ENCODE measurements around the gene MTHFR.
A peak's percentile ranks its signal among the peaks of the same experiment; 100 is the strongest.

Gene MTHFR

DNA sequence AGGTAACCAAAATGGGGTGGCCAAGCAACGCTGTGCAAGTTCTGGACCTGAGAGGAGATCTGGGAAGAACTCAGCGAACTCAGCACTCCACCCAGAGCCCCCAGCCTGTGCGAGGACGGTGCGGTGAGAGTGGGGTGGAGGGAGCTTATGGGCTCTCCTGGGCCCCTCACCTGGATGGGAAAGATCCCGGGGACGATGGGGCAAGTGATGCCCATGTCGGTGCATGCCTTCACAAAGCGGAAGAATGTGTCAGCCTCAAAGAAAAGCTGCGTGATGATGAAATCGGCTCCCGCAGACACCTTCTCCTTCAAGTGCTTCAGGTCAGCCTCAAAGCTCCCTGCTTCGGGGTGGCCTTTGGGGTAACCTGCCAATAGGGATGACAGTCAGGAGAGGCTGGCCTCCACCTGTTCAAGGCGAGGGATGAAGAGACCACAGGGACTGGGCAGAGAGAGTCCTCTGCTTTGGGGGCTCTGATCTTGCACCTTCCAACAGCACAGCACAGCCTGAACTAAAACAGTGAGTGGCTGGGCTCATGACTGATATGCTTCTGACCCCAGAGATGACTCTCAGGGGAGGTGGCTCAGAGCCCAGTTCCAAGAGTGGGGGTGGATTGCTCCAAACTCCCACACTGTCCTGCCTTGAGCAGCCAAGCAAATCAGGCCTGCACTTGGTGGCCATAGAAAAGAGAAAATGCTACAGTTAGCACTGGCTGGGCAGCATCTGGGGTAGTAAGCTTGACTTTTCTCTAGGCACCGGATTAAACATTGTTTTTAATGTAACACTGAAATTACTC, 9.5 kb downstream of the MTHFR start:
- DNase-seq, result peak; percentile 49

DNA sequence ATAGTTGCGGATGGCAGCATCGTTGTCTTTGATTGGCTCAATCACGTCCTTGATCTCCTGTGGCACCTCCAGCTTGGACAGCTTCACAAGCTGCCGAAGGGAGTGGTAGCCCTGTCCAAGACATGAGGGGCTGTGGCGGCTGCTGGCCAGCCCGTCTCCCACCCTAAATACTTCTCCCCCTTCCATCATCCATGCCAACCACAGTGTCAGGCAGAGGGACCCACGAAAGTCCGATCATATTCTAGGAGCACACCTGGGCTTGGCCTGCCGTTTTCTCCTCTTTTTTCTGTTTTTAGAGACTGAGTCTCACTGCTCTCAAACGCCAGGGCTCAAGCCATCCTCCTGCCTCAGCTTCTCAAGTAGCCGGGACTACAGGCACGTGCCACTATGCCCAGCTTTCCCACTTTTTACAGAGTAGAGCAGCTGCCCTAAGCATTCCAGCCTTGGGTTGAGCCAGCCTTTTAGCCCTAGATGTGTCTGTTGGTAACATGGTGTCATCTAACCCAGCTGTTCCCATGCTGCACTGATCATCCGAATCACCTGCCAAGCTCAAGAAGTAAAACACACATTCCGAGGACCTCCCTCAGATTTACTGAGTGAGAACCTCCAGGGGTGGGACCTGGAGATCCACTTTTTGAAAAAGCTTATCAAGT, 10.4 kb downstream of the MTHFR start:
- DNase-seq, result peak; percentile 47

DNA sequence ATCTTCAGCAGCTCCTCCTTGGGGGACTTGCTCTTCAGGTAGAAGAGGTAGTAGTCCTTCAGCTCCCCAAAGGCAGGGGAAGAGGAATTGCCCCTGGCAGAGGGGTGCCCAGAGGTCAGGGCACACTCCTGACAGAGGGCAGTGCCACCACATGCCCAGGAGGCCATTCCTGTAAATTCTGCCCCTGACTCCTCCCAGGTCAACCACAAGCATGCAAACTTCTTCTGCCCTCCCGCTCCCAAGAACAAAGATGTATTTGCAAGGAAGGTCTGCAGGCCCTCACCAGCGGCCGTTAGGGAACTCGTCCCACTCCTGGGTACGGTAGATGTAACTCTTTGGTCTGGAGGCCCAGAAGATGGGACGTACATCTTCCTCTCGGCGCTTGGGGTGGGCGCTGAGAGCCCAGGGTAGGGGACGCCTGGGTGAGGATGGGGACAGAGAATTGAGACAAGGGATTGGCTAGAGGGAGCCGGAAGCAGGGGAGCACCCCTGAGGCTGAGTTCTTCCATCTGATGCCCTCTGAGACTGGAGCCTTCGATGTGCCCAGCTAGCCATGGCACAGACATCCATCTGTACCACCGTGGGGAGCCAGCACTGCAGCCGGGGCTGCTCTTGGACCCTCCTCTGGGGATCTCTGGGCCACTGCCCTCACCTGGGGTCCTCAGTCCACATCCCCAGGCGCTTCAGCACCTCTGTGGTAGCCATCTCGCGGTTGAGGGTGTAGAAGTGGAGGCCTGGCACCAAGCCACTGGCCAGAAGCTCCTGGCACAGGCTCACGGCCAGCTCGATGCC, 11.1 kb downstream of the MTHFR start:
- peak; percentile 54 for DNase-seq

DNA sequence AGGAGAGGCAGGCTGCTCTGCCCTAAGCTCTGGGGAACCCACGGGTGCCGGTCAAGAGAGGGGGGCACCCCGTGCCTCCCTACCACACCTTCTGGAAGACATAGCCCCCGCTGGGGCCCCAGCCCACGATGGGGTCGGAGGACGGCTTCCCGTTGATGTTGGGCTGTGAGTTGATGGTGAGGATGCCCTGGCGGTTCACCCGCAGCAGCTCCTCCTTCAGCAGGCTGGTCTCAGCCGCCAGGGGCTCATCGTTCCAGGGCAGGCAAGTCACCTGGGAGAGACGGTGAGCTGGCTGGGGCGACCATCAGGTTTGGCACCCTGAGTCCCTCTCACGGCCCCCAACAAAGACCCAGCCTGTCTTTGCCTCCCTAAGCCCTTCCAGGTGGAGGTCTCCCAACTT, 11.9 kb downstream of the MTHFR start:
- DNase-seq, result no peak

DNA sequence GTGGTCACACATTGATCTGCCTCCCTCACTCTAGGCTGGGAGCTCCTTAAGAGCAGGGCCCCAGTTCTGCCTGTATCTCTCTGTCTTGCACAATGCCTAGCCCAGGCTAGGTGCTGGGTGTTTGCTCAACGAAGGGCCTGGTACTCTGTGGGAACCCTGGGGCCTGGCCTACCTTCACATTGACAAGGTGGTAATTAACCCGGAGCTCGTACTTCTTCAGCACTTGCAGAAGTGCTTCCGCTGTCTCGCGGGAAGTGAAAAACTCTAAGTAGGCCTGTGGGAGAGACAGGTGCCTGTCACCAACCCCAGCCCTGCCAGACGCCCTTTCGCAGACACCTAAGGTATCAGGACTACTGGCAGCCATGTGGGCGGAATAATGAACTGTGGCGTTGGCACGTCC, 13.7 kb downstream of the MTHFR start:
- no peak for DNase-seq

DNA sequence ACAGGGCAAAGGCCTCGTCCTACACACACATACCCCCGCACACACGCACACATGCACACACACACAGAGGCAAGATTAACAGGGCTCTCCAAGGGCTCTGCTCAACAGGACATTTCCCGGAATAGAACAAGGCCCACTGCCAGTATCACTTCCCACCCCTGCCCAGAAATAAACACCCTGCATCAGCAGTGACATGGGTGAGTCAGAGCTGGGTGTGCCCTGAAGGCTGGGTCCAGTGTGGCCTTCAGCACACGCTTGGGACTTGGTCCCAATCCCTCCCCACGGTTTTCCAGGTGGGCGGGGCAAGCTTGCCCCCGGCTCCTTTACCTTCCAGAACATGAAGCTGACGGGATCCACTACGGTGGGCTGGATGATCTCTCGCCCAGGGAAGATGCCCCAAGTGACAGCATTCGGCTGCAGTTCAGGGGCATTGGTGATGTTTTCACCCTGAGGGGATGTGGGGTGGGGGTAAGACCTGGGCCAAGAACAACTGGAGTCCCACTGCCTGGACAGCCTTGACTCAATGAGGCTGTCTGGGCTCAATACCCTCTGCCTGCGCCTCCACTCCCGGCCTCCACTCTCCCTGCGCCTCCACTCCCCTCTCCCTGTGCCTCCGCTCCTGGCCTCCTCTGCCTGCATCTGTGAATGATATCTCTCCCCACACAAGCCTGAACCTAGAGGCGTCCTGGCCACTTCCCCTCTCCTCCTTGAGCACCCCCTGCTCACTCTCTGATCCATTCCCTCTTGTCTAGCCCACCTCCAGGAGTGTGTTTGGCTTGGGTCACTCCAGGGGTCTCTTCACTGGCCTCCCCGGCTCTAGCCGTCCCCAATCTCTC, 14.7 kb downstream of the MTHFR start:
- no peak for DNase-seq

DNA sequence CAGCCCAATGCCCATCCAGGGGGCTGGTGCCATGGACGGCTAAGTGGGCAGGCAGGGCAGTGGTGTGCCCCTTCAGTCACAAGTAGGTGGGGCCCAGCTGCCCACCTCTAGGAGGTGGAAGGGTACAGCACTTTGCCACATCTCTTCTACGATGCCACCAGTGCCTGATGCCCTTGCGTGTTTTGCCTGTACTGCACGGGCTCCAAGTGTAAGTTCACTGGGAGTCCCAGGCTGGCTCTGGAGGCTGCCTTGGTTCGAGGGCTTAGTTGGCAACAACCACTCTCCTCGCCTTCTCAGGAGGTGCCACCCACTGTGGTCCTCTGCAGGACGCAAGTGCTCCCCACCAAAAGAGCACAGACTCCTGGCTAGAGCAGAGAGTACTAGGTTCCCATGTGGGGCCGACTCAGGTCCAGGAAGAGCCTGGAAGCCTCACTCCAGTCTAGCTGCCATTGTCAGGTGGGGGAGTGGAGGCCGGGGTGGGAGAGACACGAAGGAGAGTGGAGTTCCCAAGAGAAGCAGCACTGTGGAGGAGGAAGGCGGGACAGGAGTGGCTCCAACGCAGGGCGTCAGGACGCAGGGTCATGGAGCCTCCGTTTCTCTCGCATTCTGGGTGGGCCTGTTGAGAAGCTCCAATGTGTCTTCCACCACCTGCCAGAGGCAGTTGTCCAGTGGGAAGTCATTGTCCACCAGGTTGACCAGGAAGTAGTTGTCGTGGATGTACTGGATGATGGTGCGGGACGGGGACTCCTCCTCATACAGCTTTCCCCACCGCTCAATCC, 15.5 kb downstream of the MTHFR start:
- no peak for DNase-seq

DNA sequence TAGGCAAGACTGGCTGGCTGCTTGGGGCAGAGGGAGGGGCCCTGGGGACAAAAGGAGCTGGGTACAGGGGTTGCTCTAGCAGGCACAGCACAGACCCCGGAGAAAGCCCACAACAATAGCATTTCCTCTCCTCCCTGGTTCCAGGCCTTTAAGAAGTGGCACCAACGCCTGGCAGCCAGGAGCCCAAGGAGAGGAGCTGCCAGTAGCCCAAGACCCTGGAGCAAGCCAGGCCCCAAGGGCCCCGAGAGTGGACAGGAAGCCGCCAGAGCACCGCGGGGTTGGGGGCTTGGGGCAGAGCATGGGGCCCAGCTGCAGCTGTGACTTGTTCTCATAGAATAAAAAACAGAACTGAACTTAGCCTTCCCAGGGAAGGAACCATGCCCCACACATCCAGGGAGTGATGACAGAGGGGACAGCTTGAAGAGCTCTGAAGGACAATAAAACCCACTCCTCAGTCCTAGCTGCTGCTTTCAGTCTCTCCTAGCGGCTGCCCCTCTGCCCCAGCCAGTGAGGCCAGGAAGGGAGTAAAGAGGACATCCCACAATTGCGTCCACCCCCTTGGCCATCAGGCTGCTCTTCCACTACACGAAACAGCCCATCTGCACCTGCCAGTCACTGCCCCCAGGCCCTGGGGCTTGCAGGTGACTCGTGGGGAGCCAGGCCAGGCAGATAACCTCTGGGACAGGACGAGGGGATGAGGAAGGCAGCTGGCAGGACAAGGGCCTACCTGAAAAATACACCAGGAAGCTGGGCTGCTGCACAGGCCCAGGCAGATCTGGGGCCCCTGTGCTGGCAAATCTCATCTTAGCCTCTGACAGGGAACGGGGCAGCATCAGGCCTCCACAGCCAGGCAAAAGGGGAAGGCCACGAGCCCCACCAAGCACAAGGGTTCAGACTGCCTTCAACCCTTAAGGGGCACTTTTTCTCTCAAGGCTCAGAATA, 16.4 kb downstream of the MTHFR start:
- no peak for DNase-seq

DNA sequence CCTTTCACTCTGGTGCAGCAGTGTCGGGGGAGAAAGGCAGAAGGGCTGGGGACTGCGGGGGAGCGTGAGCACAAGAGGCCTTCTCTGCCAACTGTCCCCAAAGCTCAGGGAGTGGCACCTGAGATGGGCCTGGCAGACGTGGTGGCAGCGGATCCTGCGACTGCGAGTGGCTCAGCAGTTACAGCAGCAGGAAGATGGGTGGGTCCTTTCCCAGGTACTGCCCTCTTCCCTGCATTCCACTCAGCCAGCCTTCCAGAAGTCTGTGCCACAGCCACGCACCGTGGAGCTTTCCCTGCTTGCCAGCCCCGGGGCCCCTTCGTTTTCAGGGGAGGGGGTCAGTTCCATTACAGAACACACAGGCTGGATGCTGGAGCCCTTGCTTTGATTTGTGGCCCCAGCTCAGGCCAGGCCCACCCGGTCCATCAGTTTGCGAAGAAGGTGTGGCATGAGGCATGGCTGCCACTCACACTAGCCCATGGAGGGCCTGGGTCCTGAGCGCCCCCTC, 17.2 kb downstream of the MTHFR start:
- DNase-seq, result no peak

DNA sequence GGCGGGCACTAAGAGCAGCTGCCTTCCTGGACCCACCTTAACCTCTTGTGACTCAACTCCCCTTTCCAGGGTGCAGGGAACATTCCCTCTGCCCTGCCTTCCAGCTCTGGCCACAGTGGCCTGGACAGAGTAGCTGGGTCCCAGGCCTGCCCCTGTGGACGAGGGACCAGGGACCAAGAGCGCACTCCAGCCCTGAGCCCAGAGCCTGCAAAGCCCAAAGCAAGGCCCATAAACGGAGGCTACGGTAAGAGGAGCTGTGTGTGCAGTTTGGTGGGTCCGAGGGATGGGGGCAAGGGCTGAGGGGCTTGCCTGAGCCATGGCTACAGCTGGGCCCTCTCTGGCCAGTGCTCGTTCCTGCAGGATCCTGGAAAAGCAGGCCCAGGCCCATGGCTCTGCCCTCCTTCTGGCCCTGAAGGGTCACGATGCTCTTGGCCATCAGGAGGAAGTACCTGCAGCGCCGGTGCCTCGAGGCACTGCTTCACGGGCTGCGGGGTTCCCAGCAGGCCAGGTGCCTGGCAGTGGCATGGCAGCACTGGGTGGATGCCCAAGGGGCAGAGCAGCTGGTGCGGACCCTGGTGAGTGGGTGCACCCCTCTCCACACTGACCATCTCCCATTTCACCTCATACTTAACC, 17.8 kb downstream of the MTHFR start:
- DNase-seq, result no peak

DNA sequence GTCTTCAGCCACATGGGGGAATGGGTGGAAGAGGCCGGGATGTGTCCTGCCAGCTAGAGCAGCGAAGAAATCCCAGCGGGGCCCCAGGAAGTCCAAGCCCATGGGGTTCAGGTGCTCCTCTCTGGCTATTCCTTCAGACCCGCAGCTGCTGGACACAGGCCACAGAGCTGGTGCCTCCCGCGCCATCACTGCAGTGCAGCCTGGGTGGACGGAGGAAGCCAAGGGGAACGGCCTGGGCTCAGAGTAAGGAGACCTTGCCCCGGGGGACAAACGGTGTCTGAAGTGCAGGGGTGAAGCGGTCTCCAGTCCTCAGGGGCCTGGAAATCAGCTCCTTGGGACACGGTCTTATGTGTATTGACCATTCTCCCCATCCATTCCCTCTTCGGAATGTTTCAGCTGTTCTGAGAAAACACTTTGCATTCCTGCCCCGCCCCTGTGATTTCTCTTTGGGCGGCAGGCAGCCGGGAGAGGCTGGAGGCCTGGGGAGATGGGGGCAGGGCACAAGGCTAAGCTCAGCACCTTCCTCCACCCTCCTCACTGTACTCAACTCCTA, 18.4 kb downstream of the MTHFR start:
- DNase-seq, result no peak

DNA sequence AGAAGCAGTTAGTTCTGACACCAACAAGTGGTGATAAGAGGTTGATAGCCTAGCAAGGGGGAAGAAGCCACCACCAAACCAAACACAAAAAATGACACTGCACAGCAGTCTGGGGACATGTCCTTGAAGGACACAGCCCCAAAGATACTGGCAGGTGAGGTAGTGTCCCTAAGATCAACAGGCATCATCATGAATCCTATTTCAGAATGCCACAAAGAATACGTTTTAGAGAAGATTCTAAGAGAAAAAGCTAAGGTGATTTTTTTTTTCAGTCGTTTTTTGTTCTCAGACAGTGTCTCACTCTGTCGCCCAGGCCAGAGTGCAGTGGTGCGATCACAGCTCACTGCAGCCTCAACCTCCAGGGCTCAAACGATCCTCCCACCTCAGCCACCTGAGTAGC, 19.6 kb downstream of the MTHFR start:
- DNase-seq, result no peak

DNA sequence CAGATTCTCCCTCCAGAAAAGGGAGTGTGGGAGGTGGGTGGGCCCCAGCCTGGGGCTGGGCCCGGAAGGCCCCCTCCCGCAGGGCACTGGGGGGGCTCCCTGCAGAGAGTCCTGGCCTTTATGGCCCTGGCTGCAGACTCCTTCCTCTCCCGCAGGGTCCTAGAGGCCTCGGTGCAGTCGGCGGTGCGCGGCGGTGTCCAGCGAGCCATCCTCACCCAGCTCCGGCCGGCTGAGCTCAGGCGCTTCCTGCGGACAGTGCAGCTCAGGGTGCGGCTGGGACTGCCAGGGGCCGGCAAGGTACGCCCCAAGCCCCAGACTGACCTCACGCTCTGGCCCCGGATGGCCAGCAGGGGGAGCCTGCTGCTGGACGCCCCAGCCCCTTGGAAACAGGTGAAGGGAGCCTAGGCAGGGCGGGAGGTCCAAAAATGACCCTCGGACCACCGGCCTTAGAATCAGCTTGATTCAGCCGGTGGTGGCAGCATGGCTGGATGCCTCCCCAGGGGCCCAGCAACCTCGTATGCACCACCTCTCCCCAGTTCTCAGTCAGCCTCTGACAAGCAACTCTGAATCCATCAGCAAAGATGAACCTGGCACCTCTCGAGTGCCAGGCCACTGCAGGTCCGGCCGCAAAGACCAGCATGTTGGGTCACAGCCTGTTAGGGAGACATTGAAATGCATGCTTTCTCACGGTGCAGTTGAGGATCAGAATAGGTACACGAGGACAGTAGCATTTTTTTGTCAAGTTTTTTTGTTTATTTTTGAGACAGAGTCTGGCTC, 20.6 kb downstream of the MTHFR start:
- peak; percentile 82 for DNase-seq

DNA sequence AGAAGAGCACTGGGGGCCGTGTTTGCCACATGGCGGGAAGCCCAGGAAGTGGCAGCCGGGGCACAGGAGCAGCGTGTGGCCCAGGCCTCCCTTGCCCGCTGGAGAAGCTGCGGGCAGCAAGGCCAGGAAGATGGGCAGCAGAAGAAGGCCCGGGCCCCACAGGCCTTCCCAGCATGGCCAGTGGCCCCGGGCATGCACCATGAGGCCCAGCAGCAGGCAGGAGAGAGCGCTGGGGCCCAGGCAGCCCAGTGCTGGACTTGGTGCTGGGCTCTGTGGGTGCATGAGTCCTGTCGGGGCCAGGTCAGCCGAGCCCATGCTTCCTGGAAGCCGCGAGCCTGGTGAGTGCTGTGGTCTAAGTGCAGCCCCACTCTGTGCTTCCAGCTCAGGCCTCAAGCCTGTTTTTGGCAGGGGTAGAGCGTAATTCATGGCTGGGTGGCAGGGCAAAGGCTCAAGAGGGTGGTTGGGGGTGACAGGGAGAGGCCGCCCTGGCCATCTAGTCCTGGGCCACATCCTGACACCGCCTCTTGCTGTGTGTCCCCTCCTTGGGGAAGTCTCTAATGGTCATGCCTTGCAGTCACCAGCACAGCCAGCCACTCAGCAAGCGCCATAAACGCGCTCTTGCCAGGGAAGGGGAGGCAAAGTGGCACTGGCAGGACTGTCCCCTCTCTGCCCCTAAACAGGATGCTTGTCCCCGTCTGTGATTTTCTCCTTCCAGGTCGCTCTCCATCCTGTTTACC, 21.3 kb downstream of the MTHFR start:
- no peak for DNase-seq

DNA sequence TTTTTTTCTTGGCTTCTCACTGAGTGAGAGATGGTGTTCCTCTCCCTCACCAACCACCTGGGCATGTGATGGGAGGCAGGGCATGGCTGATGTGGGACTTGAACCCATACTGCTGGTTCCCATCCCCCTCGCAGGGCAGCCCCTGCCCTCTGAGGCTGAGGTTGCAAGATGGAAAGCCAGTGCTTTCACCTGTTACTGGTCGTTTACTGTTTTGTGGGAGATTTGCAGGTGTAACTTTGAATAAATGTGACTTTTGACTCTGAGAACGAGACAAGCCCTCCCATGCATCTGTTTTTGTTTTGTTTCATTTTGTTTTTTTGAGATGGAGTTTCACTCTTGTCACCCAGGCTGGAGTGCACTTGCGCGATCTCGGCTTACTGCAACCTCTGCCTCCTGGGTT, 22.2 kb downstream of the MTHFR start:
- no peak for DNase-seq

DNA sequence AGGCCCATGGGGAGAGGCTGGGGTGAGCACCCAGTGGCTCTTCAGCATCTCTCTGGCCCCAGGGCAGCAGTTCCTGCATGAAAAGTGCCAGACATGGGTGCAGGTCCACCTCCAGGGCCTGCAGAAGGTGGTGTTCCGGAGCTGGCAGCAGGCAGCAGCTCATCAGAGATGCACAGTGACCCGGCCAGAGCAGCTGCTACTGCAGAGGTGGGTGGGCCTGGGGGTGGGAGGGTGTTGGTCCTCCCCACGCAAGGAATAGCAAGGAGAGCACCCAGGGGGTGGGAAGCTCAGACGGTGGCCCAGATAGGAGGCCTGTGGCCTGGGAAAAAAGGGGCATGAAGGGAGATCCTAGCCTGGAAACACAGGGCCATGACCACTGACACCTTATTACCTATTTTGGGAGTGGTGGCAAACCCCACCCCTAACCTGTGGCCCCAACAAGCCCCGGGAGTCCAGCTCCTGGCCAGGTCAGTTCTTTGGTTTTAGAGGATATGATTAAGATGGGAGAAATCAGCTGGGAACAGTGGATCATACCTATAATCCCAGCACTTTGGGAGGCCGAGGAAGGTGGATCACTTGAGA, 23.5 kb downstream of the MTHFR start:
- DNase-seq, result no peak

DNA sequence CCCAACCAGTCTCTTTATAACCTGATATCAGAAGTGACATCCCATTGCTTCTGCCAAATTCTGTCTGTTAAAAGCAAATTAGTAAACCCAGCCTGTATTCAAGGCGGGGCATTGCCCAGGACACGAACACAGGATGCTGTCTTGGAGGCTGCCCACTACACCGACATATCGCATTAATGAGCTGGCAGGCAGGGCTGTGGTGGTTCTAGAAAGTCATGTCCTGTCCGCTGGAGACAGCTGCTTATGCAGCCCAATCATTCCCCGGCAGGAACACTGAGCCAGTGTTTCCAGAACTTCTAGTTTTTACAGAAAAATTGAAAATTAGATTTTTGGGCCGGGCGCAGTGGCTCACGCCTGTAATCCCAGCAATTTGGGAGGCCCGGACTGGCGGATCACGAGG, 24.5 kb downstream of the MTHFR start:
- DNase-seq, result no peak

Data from activated effector memory CD4-positive, alpha-beta T cell treated with anti-CD3 and anti-CD28 coated beads, Interleukin-2, amount 50 U/mL, for 16 hours (primary cell).